Glutamatergic neuron (in vitro differentiated cells): Measurements from ENCODE around the gene CGB1. TPM values are rescaled to one million over a fixed set of nuclear protein-coding genes. Genes with fewer than 3 reads are reported as not detected.
"Not testable (repeated sequence)": the region's sequence is repeated elsewhere in the genome, so short reads cannot be mapped to it uniquely, and the experiment has no call there.

Experiments used
- DNase-seq: peaks from one replicate; pipeline ENCODE4 v3.0.0; 2022
- H3K27ac Mint-ChIP-seq: one replicate; pipeline ENCODE4 v1.8.0; 2020; ENCODE audit warnings: mild to moderate bottlenecking, mixed read lengths, inconsistent platforms; ENCODE audit not compliant: unreplicated experiment
- H3K27me3 Mint-ChIP-seq: one replicate; pipeline ENCODE4 v1.8.0; 2020; ENCODE audit warnings: mild to moderate bottlenecking, moderate library complexity, mixed read lengths, inconsistent platforms; ENCODE audit not compliant: unreplicated experiment
- H3K36me3 Mint-ChIP-seq: one replicate; pipeline ENCODE4 v1.8.0; 2020; ENCODE audit warnings: mild to moderate bottlenecking, mixed read lengths, inconsistent platforms; ENCODE audit not compliant: unreplicated experiment
- H3K4me1 Mint-ChIP-seq: one replicate; pipeline ENCODE4 v1.8.0; 2020; ENCODE audit warnings: mild to moderate bottlenecking, low read depth, mixed read lengths, inconsistent platforms; ENCODE audit not compliant: unreplicated experiment
- H3K4me3 Mint-ChIP-seq: one replicate; pipeline ENCODE4 v1.8.0; 2020; ENCODE audit warnings: mild to moderate bottlenecking, mixed read lengths, inconsistent platforms; ENCODE audit not compliant: unreplicated experiment
- H3K9me3 Mint-ChIP-seq: one replicate; pipeline ENCODE4 v1.8.0; 2020; ENCODE audit warnings: mild to moderate bottlenecking, moderate library complexity, mixed read lengths, inconsistent platforms; ENCODE audit not compliant: unreplicated experiment
- long read RNA-seq: library from polyadenylated mRNA; unstranded; transcript quantifications from one replicate; pipeline ENCODE4 v2.0.0, GENCODE V29; 2020; ENCODE audit not compliant: unreplicated experiment
- total RNA-seq: library from RNA; stranded (reverse); fragmentation: NEBNext Ultra II Directional; extraction: Animal tissue kit (Norgen Biotek cat#: 25700); gene quantifications from one replicate; pipeline ENCODE4 v1.2.1, GENCODE V29; 2021; ENCODE audit not compliant: unreplicated experiment
- TF ChIP-seq, protein P1 (sequence below): fragments of 200-600 bp; sonication (generic); IDR thresholded peaks from one replicate; pipeline ENCODE4 v1.5.0; 2021; ENCODE audit not compliant: partially characterized antibody, unreplicated experiment

Gene CGB1
- total RNA-seq, result not detected
- long read RNA-seq, result 0 reads

DNA sequence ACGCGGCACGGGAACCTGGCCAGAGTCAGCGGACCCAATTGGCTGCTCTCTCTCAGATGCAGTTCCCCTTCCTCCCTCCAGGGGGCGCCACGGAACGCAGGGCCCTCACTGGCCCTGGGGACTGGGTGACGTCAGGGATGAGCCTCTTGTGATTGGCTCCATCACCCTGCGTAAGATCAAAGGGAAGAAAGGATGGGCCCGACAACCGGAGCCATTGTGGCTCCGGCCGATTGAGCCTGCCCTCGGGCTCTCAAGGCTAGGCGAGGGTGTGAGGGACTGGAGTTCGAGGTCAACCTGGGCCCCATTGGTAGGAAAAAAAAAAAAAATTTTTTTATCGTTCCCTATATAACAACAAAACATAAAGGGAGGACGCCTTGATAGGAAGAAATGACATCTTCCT lies at the start of gene CGB1:
CGB1 (minus strand) TSS at position 81 of the 400 bp plus-strand sequence. CDS start 184 bp downstream, outside the sequence.
- H3K27me3 Mint-ChIP-seq, DNase-seq, H3K4me1 Mint-ChIP-seq, H3K4me3 Mint-ChIP-seq, H3K36me3 Mint-ChIP-seq, H3K27ac Mint-ChIP-seq, H3K9me3 Mint-ChIP-seq: not testable (repeated sequence)
- TF ChIP-seq, protein P1, sequence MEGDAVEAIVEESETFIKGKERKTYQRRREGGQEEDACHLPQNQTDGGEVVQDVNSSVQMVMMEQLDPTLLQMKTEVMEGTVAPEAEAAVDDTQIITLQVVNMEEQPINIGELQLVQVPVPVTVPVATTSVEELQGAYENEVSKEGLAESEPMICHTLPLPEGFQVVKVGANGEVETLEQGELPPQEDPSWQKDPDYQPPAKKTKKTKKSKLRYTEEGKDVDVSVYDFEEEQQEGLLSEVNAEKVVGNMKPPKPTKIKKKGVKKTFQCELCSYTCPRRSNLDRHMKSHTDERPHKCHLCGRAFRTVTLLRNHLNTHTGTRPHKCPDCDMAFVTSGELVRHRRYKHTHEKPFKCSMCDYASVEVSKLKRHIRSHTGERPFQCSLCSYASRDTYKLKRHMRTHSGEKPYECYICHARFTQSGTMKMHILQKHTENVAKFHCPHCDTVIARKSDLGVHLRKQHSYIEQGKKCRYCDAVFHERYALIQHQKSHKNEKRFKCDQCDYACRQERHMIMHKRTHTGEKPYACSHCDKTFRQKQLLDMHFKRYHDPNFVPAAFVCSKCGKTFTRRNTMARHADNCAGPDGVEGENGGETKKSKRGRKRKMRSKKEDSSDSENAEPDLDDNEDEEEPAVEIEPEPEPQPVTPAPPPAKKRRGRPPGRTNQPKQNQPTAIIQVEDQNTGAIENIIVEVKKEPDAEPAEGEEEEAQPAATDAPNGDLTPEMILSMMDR, result peak; percentile 56

DNA sequence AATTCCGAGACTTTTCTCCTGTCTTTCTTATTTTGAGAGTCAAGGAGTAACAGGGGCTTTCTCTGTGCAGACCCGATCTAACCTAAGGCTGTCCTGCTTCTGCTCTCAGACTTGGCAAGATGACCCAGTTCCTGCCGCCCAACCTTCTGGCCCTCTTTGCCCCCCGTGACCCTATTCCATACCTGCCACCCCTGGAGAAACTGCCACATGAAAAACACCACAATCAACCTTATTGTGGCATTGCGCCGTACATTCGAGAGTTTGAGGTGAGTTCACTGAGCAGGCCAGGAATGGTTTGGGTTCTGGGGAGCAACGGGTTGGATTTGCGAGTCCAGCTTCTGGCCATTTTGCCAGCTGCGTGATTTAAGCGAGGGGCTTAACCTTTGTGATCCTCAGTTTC lies 49.6 kb upstream of the CGB1 start:
- H3K27ac Mint-ChIP-seq, result peak overlapping the region; percentile 89
- H3K9me3 Mint-ChIP-seq, result peaks cover 13% of the 10 kb centered on the region
- peak overlapping the region; percentile 99 for H3K4me3 Mint-ChIP-seq
- TF ChIP-seq, protein P1, result no peak
- H3K27me3 Mint-ChIP-seq, result peaks cover 10% of the 10 kb centered on the region
- no peak for DNase-seq
- peaks cover 9% of the 10 kb centered on the region for H3K4me1 Mint-ChIP-seq
- H3K36me3 Mint-ChIP-seq, result peaks cover under 1% of the 10 kb centered on the region

DNA sequence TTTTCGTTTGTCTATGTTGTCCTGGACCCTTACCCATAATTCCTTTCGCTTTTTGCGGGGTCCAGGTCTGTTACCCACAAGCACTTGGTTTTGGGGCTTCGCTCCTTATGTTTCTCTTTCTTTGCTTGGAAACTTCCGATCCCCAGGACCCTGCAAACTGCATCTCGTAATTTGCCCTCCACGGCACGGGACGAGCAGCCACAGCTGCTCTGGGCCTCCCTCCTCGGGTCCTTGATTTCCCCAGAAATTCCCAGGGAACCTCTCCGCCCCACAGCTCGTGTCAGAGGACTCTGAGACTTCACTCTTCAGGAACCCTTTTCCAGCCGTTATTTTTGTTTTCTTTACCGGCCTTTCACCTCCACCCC lies 49.2 kb upstream of the CGB1 start:
- Mint-ChIP-seq H3K4me3 (peak overlapping the region; percentile 99), H3K4me1 (peaks cover 9% of the 10 kb centered on the region), H3K9me3 (peaks cover 13% of the 10 kb centered on the region), H3K36me3 (no peaks in the 10 kb centered on the region), H3K27me3 (peaks cover 10% of the 10 kb centered on the region), H3K27ac (peak overlapping the region; percentile 89)
- no peak for DNase-seq
- TF ChIP-seq, protein P1, result no peak

DNA sequence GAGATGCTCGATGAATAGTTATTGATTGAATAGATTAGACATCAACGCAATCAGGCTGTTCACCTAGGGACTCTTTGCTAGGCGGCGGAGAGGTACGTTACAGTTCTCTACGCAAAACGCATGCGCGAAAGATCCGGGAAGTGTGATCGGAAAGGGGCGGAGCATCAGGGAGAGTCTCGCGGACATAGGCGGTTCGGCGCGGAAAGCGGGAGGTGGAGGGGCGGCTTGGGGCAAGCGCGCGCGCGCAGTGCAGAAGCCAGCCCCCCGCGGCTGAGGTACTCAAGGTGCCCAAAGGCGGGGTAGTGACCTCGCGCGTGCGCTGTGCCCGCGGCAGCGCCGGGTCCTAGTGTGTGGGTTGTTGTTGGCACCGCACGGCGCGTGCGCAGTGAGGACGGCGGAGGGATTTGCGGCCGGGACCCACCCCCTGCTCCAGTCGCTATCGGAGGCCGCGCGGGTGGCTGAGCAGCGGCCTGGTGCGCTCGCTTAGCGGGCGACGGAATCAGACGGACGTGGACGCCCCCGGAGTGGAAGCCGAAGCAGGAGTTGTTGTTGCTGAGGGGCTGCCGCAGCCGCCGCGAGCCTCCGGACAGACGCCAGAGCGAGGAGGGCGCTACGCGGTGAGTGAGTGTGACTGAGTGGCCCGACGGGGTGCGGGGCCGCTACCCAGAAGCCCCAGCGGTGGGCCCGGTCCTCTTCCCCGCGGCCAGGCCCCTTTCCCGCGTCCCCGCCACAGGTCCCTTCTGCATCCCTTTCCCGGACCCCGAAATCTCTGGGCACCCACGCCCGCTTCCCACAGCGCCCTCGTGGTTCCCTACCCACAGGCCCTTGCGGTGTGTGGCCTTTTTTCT lies 48.5 kb upstream of the CGB1 start, which contains the start of gene SNRNP70:
SNRNP70 (plus strand) TSS at position 432 of the 848 bp plus-strand sequence. CDS start 964 bp downstream, outside the sequence.
- DNase-seq, result peak; percentile 100
- Mint-ChIP-seq H3K9me3 (peaks cover 17% of the 10 kb centered on the region), H3K4me1 (peaks cover 9% of the 10 kb centered on the region), H3K36me3 (no peaks in the 10 kb centered on the region), H3K27me3 (peaks cover 10% of the 10 kb centered on the region), H3K4me3 (peak within 1 kb of the TSS; percentile 99), H3K27ac (peak within 1 kb of the TSS; percentile 89)
- TF ChIP-seq, protein P1, result no peak
